Right hindlimb (tissue), 1 donor: Measurements from ENCODE around the gene TRAM2.
"Not testable (repeated sequence)": the region's sequence is repeated elsewhere in the genome, so short reads cannot be mapped to it uniquely, and the experiment has no call there.

Experiments used
- DNase-seq: peaks from one replicate; pipeline ENCODE4 v3.0.0-alpha.2; 2018

TRAM2 gene

GRCh38 chr6:52474173-52474572, 102.7 kb downstream of the TRAM2 start:
- DNase-seq = no peak

DNA sequence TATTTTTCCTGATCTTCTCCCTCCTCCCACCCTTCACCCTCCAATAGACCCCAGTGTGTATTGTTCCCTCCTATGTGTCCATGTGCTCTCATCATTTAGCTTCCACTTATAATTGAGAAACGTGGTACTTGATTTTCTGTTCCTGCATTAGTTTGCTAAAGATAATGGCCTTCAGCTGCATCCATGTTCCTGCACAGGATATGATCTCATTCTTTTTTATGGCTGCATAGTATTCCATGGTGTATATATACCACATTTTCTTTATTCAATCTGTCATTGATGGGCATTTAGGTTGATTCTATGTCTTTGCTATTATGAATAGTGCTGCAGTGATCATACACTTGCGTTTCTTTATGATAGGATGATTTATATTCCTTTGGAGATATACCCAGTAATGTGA, 115.7 kb downstream of the TRAM2 start:
- DNase-seq = not testable (repeated sequence)

DNA sequence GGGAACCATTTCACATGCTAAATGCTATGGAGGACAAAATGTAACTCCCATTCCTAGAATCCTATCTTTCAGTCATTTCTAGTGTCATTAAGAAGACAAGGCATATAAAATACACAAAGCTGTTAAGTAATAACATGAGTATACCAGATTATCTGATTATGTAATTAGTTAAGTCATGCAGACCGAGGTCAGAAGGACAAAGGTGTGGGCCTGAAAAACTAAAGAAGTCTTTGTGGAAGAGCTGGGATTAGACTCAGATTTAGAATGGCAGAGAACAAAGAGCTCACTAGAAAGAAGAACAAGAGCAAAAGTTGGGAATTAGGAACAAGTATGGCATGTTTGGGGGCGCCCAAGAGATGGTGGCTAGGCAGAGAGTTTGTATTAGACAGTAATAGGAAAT, 119.8 kb downstream of the TRAM2 start:
- DNase-seq = no peak

DNA sequence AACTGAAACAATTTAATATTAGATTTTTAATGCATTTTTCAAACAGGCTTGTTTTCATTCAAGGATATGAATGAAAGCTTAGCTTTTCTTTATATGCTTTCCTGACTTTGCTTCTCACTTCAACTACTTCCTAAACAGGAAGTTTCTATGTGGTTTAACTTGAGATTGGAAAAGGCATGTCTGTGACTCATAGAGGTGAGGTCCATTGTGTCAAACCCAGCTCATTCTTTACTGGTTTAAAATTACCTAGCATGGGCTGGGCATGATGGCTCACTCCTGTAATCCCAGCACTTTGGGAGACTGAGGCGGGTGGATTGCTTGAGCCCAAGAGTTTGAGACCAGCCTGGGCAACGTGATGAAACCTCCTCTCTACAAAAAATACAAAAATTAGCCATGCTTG, 122.3 kb downstream of the TRAM2 start:
- DNase-seq = no peak
